GM21528 (cell line): Measurements from ENCODE around the gene SPATA31C1.
"Not testable (repeated sequence)": the region's sequence is repeated elsewhere in the genome, so short reads cannot be mapped to it uniquely, and the experiment has no call there.

ENCODE experiments used
- ATAC-seq: cut with Tn5 transposase; IDR thresholded peaks from one replicate; pipeline ENCODE4 v1.9.1; 2021; ENCODE audit warnings: mild to moderate bottlenecking, moderate library complexity; ENCODE audit not compliant: unreplicated experiment, low FRiP score

SPATA31C1 gene

DNA sequence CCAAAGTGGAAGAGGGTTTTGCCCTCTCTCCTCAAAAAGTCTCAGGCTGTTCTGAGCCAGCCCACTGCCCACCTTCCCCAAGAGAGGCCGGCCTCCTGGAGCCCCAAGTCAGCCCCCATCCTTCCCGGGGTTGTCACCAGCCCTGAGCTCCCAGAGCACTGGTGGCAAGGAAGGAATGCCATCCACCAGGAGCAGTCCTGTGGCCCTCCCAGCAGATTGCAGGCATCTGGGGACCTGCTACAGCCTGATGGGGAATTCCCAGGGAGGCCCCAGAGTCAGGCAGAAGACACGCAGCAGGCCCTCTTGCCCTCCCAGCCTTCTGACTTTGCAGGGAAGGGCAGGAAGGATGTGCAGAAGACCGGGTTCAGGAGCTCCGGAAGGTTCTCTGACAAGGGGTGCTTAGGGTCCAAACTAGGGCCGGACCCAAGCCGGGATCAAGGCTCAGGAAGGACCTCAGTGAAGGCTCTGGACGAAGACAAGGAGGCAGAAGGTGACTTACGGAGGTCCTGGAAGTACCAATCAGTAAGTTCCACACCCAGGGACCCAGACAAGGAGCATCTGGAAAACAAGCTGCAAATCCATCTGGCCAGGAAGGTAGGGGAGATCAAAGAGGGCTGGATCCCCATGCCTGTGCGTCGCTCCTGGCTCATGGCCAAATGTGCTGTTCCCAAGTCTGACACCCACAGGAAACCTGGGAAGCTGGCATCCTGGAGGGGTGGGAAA lies 31.4 kb upstream of the SPATA31C1 start:
- ATAC-seq = no peak

DNA sequence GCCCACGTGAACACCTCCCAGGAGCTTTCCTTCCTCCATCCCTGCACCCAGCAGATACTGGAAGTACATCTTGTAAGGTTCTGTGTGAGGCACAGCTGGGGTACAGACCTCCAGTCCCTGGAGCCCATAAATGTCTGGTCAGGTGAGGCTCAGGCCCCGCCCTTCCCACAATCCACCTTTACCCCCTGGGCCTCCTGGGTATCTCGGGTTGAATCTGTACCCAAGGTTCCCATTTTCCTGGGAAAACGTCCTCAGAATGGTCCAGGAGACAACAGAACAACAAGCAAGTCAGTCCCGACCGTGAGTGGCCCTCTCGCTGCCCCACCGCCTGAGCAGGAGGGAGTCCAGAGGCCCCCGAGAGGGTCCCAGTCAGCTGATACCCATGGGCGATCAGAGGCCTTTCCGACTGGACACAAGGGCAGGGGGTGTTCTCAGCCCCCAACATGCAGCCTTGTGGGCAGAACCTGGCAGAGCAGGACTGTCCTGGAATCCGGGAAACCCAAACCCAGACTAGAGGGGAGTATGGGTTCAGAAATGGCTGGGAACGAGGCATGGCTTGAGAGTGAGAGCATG lies 30.7 kb upstream of the SPATA31C1 start:
- ATAC-seq = no peak

DNA sequence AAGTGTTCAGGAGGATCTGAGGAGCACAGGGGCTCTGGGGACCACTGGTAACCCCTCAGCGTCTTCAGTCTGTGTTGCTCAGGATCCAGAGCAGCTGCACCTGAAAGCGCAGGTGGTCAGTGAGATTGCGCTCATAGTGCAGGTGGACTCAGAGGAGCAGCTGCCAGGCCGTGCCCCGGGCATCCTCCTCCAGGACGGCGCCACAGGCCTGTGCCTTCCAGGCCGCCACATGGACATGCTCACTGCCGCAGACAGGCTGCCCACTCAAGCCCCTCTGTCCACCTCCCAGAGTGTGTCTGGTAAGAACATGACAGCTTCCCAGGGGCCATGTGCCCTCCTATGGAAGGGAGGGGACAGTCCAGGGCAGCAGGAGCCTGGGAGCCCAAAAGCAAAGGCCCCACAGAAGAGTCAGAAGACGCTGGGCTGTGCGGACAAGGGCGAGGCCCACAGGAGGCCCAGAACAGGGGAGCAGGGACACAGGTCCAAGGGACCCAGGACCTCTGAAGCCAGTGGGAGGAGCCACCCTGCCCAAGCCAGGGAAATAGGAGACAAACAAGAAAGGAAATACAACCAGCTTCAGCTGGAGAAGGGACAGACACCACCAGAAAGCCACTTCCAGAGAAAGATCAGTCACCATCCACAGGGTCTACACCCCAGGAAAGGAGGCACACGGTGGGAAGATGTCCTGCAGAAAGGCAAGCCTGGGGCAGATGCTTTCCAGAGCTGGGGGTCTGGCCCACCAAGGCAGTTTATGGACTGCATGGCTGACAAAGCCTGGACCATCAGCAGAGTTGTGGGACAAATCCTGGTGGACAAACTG lies 29.9 kb upstream of the SPATA31C1 start:
- ATAC-seq = no peak

DNA sequence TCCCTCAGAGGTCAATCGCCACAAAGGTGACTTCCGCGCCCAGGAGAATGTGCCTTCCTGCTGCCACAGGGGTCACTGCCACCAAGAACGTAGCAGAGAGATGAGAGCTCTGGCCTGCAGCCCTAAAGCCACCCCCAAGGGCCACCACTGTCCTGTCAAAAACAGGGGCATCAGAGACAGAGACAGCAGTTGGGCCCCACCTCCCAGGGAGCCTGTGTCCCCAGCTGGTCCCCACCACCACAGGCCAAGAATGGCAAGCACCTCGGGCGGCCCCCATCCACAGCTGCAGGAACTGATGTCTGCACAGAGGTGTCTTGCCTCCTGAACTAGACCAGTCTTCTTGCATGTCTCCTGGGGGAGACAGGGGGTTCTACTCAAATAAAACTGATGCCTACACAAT lies 29.3 kb upstream of the SPATA31C1 start:
- no peak for ATAC-seq

DNA sequence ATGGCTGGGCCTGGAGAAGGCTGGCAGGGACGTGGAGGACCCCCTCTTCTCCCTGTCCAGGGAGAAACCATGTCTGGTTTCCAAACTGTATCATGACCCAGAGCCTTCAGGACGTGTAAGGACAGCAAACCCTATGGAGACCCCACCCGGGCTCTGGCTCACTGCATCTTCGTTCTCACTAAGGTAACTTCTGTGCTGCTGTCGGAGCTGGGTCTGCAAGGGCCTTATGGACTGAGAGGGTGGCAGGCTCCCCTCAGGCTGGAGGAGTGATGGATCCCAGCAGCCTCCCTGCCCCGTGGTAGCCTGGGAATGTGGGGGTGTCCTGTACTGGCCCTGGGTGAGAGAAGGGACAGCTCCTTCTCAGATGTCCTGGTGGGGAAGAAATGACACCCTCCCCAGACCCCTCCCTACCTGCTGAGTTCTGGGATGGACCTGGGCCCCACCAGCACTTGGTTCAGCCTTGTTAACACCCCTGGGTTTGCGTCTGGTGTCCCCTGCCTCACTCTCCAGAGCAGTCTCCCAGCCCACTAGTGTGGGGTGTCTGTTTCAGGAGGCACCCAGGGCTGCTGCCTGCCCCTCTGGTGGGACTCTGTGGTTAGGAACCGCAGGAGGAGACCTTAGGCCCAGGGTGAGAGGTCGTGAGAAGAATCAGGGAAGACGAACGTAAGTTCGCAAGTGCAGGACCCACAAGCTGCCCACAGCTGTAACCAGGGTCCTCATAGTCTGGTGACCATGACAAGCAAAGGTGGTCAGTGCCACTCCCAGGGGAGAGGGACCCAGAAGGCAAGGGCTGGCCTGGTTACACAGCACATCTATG lies 28.5 kb upstream of the SPATA31C1 start:
- no peak for ATAC-seq

DNA sequence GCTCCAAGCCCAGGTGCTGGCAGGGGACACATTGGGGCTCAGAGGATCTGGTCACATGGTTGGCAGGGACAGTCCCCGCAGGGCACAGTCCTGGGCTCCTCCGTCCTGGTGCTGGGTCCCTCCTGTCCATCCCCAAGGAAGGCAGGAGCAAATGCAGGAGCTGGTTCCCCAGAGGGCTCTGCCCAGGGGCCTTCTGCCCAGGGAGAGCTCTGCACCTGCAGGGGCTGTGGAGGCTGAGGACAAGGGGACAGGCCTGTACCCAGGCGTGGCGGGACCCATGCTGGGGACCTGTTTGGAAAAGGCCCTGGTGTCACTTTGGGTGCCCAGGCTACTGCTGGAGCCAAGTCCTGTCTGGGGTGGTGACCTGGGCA lies 27.9 kb upstream of the SPATA31C1 start:
- no peak for ATAC-seq

DNA sequence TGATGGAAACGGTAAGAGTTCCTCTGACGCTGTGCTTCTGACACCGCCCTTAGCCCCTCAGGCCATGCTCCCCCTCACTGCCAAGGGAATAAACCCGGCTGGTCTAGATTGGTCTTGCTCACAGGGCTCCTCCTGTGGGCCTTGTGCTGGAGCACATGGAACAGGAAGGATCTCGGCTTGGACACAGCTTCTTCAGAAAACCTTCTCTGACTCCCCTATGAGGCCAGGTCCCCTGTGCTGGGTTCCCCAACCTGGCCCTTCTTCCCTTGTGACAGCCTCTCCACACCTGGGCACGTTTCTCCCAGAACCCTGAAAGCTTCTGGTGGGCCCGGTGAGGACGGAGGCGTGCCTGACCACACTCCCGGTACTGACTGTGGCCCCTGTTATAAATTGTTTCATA lies 26.9 kb upstream of the SPATA31C1 start:
- no peak for ATAC-seq

DNA sequence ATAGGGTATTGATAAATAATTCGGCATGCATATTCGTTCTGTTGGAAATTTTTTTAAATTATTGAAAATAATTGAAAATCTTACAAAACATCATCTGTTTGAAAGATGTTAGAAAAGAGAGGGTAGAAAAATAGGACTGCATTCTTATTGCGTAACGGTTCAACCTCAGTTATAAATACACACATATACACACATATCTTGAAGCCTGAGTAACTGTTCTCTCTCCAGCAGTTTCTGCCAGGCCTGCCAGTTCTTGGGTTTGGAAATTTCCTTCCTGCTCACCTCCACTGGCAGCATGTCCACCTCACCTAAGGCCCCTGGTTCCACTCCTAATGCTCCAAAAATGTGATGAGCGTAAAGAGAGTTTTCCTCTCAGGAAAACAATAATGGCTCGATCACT lies 26.0 kb upstream of the SPATA31C1 start:
- no peak for ATAC-seq

DNA sequence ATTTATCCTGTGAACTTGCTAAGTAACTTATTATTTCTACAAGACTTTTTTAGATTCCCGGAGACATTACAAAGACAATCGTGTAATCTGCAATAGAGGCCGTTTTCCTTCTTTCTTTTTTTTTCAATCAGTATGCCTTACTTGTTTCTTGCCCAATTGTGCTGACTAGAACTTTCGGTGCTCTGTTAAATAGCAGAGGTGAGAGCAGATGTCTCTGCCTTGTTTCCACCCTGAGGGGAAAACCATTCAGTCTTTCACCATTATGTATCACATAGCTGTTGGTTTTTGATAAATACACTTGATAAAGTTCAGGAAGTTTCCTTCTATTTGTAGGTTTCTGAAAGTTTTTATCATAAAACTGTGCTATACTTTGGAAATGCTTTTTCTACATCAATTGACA lies 24.8 kb upstream of the SPATA31C1 start:
- no peak for ATAC-seq

DNA sequence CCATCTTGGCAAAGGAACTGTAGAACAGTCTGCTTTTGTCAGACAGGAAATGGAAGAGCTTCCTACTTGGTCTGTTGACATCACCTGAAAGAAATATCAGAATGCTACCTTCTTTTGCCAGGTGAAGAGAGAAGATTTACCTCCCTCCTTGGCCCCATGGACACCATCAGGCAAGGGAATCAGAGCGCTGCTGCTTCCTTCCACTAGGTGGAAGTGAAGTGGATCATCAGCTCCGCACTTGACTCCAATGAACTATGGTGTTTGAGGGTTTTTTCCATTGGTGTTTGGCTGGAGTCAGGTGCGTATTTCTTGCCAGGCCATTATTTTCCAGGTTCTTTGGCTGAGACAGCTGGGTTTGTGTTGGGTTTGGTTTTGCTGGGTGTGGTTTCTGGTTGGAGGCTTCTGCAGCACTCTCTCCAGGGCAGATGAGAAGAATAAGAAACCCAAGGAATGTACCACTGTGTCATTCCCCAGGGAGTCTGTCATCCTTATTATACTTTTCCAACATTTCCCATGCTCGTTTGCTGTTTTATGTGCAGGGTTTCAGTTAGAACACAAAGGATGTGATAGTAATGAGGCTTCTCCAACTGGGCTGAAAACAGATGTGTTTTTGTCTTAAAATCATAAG lies 22.6 kb upstream of the SPATA31C1 start:
- ATAC-seq = no peak

DNA sequence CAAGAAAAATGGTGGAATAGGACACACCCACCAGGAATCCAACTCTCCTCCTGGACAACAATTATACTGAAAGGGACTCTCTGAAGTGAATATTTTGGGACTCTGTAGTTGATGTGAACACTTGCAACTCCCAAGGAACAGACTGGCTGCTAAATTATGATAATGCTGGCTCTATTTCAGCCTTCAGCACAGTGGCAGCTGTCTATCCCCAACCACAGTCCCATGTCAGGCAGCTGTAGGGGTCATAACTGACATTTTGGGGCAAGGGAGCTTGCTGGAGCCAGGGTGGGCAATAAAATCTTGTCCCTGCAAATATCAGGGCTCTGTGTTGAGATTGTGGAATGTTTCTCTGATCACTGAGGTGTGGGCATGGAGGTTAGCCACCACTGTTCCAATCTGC lies 20.9 kb upstream of the SPATA31C1 start:
- ATAC-seq = no peak

DNA sequence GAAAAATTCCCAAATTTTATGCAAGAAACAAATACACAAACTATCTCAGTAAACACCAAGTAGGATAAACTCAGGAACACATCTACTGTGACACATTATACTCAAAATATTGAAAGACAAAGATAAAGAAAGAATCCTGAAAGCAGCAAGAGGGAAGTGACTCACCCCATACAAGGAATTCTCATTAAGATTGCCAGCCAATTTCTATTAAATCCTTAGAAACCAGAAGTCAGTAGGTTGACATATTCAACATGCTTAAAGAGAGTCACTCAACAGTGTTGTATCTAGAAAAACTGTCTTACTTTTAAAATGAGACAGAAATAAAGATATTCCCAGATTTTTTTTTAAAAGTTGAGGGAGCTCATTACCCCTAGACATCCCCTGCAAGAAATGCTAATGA lies 19.6 kb upstream of the SPATA31C1 start:
- ATAC-seq = no peak

DNA sequence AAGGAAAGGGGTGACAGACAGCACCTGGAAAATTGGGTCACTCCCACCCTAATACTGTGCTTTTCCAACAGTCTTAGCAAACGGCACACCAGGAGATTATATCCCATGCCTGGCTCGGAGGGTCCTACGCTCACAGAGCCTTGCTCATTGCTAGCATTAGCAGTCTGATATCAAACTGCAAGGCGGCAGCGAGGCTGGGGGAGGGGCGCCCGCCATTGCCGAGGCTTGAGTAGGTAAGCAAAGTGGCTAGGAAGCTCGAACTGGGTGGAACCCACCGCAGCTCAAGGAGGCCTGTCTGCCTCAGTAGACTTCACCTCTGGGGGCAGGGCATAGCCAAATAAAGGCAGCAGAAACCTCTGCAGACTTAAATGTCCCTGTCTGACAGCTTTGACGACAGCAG lies 15.4 kb upstream of the SPATA31C1 start:
- ATAC-seq = not testable (repeated sequence)

DNA sequence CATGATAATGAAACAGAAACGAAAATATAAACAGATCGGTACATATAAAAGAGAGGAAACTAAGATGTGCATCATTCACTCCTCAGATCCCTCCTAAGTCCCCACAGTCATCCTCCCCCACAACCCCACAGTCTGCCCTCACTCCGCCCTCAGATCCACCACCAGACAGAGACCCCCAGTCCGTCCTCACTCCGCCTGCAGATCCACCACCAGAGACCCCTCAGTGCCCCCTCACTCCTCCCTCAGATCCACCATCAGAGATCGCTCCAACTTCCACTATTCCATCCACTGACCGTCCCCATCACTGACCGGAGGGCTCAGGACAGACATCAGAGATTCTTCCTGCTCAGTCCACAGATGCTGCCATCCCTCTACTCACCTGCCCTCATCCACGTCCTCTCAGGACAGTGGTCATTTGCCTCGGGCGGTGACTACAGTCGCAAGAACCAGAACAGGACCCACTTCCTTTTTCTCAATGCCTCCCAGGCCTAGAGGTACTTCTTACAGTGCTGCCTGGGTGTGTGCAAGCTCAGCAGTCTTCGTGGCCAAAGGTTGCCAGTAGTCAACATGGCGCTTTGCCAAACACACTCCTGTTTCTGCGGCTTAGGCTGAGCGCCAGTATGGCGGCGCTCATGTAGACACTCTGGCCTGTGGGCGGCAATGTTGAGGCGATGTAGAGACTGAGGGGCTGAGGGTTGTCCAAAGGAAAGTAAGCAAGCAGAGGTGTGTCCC lies 8.3 kb upstream of the SPATA31C1 start:
- ATAC-seq = no peak

DNA sequence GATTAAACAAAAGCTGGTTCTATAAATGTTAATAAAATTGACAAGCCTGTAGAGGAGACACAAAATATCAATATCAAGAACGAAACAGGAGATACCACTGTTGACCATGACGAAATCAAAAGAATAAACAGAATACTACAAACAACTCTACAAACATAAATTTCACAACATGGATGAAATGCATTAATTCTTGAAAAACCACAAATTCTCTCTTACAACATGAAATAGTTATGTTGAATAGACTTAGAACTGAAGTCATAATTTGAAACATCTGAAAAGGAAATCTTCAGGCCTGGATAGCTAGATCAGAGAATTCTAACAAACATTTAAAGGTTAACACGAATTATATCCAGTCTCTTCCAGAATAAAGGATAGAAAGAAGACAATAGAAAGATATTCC lies 6.9 kb upstream of the SPATA31C1 start:
- ATAC-seq = no peak

DNA sequence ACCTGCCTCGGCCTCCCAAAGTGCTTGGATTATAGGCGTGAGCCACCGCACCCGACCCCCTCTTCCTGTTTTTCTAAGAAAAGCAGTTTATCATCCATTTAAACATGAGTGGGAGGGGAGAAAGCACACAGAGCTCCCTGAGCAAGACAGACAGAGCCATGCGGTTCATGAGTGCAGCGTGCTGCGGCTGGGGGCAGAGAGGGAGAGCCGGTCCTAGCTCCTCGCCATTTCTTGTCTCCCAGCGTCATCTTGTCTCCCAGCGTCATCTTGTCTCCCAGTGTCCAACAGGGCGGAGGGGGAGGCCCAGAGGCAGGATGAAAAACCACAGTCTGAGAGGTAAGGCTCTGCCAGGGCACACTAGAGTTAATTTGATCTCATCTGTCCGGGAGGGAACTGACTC lies 1.3 kb downstream of the SPATA31C1 start:
- ATAC-seq = not testable (repeated sequence)

DNA sequence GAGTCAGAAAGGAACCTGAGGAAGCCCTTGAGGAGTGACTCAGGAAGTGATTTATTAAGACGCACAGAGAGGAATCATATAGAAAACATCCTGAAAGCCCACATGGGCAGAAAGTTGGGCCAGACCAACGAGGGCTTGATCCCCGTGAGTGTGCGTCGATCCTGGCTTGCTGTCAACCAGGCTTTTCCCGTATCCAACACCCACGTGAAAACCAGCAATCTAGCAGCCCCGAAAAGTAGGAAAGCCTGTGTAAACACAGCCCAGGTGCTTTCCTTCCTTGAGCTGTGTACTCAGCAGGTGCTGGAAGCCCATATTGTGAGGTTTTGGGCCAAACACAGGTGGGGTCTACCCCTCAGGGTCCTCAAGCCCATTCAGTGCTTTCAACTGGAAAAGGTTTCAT lies 3.8 kb downstream of the SPATA31C1 start:
- ATAC-seq = not testable (repeated sequence)

DNA sequence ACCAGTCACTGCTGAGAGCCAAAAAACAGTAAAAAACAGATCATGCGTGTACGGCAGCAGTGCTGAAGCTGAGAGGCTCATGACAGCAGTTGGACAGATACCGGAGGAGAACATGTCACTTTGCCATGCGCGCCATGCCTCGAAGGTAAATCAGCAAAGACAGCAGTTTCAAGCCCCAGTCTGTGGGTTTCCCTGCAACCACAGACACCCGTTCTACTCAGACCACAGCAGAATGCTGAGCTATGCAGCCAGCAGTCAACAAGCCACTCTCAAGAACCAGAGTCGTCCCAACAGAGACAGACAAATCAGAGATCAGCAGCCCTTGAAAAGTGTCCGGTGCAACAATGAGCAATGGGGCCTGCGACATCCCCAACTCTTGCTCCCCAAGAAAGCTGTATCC lies 5.2 kb downstream of the SPATA31C1 start:
- not testable (repeated sequence) for ATAC-seq

DNA sequence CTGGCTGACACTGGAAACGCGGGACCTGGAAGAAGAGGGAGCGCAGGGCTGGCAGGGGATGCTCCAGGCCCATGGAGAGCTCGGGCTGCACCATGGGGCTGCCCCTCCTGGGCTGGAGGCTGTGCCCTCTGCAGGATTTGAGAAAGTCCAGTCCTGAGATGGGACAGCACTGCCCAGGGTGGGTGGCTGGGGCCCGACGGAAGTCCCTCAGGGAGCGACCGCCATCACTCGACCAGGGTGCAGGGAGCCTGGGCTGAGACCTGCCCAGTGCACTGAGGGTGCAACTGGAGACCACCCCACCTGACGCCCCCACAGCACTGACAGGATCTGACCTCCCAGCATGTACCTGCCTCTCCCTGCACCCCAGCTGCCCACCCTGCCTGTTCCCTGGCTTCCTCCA lies 7.1 kb downstream of the SPATA31C1 start:
- ATAC-seq = not testable (repeated sequence)

DNA sequence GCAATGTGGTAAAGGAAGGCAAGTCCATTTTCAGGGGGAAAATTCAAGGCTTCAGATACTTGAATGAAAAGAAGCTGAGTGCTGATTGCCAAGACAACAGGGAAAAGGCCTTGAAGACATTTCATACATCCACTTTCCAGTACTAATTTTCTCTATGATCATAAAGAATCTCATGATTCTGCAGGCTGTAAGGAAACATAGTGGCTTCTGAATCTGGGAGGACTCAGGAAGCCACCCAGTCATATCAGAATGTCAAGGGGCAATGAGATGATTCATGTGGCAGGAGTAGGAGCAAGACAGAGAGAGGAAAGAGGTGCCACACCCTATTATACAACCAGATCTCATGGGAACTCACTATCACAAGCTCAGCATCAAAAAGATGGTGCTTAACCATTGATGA lies 11.4 kb downstream of the SPATA31C1 start:
- not testable (repeated sequence) for ATAC-seq
